ENCODE measurements around the gene L1TD1.

GRCh38 chr1:62198781-62199125 is 4.1 kb downstream of the L1TD1 start:
- TF ChIP-seq CTCF (conservative IDR thresholded peaks at IDR 0.05; ENCODE audit: low read depth in 2 of 2) (no peak), EZH2 (IDR thresholded peaks at IDR 0.05; ENCODE audit: low read depth, unreplicated experiment) (no peak), CREB1 (CRISPR knock-in tag; IDR thresholded peaks at IDR 0.05; ENCODE audit: low read depth) (no peak)

Data from GM23338 (cell line).